OCI-LY1 (cell line): Measurements from ENCODE around the gene THAP9.

ENCODE experiments used
- EZH2 ChIP-seq: fragments of 200-600 bp; sonication (generic), shearing (Covaris generic); IDR thresholded peaks from 2 replicates; pipeline ENCODE4 v1.8.0; 2017; ENCODE audit warnings: borderline replicate concordance, mixed run types, mild to moderate bottlenecking, antibody characterized with exemption, low read length, moderate library complexity, mixed read lengths
- TF ChIP-seq, protein P1 (sequence below): fragments of 200-600 bp; sonication (generic), shearing (Covaris generic); IDR thresholded peaks from 2 replicates; pipeline ENCODE4 v1.5.1; 2017; ENCODE audit warnings: mild to moderate bottlenecking, antibody characterized with exemption, low read length, moderate library complexity, mixed read lengths

DNA sequence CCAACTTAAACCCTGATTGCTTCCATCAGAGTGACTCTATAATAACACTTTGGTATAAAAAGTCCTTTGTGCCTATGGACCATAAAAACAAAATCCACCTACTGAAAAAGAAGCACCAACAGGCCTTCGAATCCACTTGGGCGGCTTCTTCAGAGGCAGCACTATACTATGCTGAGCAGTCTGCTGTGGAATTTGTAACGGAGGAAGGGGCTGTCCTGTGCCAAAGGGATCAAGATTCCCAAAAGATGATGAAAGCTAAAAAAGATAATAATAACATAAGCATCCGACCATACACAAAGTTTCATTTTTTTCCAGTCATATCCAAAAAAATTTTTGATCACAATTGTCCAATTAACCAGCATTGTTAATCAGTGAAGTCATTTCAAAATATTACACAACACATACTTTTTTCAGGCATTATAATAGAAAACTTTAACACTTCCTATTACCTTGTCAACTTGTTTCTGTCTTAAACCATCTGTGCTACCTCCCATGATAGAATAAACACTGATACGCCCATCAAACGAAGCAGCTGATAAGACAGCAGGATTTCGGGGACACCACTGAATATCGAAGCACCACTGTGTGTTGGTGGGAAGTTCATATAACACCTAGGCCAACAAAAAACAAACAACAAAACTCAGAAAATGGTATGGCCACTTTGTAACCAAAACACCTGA lies 33.7 kb upstream of the THAP9 start:
- TF ChIP-seq EZH2, result no peak
- TF ChIP-seq, protein P1, sequence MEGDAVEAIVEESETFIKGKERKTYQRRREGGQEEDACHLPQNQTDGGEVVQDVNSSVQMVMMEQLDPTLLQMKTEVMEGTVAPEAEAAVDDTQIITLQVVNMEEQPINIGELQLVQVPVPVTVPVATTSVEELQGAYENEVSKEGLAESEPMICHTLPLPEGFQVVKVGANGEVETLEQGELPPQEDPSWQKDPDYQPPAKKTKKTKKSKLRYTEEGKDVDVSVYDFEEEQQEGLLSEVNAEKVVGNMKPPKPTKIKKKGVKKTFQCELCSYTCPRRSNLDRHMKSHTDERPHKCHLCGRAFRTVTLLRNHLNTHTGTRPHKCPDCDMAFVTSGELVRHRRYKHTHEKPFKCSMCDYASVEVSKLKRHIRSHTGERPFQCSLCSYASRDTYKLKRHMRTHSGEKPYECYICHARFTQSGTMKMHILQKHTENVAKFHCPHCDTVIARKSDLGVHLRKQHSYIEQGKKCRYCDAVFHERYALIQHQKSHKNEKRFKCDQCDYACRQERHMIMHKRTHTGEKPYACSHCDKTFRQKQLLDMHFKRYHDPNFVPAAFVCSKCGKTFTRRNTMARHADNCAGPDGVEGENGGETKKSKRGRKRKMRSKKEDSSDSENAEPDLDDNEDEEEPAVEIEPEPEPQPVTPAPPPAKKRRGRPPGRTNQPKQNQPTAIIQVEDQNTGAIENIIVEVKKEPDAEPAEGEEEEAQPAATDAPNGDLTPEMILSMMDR, result no peak
